Adrenal gland (tissue), 5 donors: Measurements from ENCODE around the gene RPTOR.

Source experiments
- CTCF ChIP-seq, 6 experiments: fragments of 450-650 bp in 4 of 6; fragments of 200-600 bp in 2 of 6; sonication (generic) in 1 of 6; IDR thresholded peaks; 1 replicate in 5 of 6; 2 replicates in 1 of 6; pipeline versions ENCODE4 v1.5.1 to v1.8.0; 2016 to 2021; ENCODE audit warnings: antibody characterized with exemption in 6 of 6, mild to moderate bottlenecking in 2 of 6, moderate library complexity in 1 of 6
- POLR2A ChIP-seq, 2 donors: fragments of 450-650 bp; IDR thresholded peaks; one replicate each; pipeline ENCODE4 v1.6.1; 2017; ENCODE audit warnings: antibody characterized with exemption in 2 of 2, mild to moderate bottlenecking in 2 of 2, moderate library complexity in 1 of 2
- donor health status: DM: no; HTN: no; CAD: no.

- TF ChIP-seq CTCF (IDR thresholded peaks at IDR 0.05) (peak in 1 of 6 experiments; percentile 19), POLR2A (IDR thresholded peaks at IDR 0.05) (peak in 1 of 2 donors; percentile 38)
Measured at GRCh38 chr17:80855948-80856862, 311.6 kb downstream of the RPTOR start.
